ENCODE measurements around the gene VEZF1. TPM values are rescaled to one million over a fixed set of nuclear protein-coding genes. Genes with fewer than 3 reads are reported as not detected.

The VEZF1 gene
- total RNA-seq, 2 donors from 2014 or later, result 50.3 to 59.3 TPM

DNA sequence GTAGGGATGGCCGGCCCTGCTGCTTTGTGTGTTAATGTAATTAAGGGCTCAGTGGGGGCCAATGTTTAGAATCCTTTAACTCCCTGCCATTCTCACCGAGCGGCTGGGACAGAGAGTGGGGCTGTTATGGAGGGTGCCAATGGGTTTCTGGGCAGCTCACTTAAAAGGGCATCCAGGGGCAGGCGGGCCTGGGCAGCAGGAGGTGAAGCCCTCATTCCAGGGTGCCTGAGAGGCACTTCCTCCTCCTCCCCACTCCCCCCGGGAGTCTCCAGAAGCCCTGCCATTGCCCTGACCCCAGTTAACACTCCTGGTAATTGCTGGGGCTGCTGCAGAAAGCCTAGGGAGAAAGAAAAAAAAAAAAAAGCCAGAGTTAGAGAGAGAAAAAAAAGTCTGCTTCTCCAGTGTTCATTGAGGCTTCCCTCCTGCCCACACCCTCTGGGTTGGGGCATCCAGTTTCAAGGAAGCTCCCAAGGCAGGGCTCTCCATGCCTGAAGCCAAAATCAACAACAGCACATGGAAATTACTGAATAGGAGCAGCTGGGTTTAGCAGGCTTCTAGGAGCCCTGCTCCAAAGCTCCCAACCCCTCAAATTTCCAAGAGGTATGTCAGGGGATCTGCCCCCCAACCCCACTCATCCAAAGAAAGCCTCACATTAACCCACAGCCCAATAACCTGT, 60.9 kb downstream of the VEZF1 start:
- peaks cover 57% of the 10 kb centered on the region for H3K4me1 Mint-ChIP-seq
- no peaks in the 10 kb centered on the region for H3K9me3 ChIP-seq (ENCODE audit: control insufficient read depth, low read length)
- H3K27me3 ChIP-seq (ENCODE audit: control insufficient read depth, insufficient read depth, low read length, poor library complexity, severe bottlenecking), result no peaks in the 10 kb centered on the region
- H3K9me3 Mint-ChIP-seq, result no peaks in the 10 kb centered on the region
- H3K36me3 Mint-ChIP-seq (ENCODE audit: low read depth), result peaks cover 2% of the 10 kb centered on the region
- peak overlapping the region; percentile 48 for H3K4me3 ChIP-seq (ENCODE audit: low read length)
- H3K36me3 ChIP-seq (ENCODE audit: control insufficient read depth, insufficient read depth, low read length), result no peaks in the 10 kb centered on the region
- WGBS, 2 experiments (ENCODE audit: insufficient coverage in 1 of 2, insufficient read length in 1 of 2), result 0 to 2% methylated on average over 3 to 5 of the region's 5 CpGs
- peak overlapping the region; percentile 35 for H3K9ac ChIP-seq (ENCODE audit: extremely low read depth, low read length, poor library complexity, severe bottlenecking)
- DNase-seq, result peak; percentile 89
- H3K4me3 Mint-ChIP-seq, result peak overlapping the region; percentile 34
- peaks cover 15% of the 10 kb centered on the region for H3K4me1 ChIP-seq (ENCODE audit: control insufficient read depth, insufficient read depth, low read length)
- TF ChIP-seq, protein P1, sequence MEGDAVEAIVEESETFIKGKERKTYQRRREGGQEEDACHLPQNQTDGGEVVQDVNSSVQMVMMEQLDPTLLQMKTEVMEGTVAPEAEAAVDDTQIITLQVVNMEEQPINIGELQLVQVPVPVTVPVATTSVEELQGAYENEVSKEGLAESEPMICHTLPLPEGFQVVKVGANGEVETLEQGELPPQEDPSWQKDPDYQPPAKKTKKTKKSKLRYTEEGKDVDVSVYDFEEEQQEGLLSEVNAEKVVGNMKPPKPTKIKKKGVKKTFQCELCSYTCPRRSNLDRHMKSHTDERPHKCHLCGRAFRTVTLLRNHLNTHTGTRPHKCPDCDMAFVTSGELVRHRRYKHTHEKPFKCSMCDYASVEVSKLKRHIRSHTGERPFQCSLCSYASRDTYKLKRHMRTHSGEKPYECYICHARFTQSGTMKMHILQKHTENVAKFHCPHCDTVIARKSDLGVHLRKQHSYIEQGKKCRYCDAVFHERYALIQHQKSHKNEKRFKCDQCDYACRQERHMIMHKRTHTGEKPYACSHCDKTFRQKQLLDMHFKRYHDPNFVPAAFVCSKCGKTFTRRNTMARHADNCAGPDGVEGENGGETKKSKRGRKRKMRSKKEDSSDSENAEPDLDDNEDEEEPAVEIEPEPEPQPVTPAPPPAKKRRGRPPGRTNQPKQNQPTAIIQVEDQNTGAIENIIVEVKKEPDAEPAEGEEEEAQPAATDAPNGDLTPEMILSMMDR (conservative IDR thresholded peaks at IDR 0.05), result no peak
- peaks cover 17% of the 10 kb centered on the region for H3K27me3 Mint-ChIP-seq (ENCODE audit: insufficient read depth)
- peak overlapping the region; percentile 84 for H3K27ac ChIP-seq (ENCODE audit: low read depth, low read length)
- H3K27ac Mint-ChIP-seq, result peak overlapping the region; percentile 87

DNA sequence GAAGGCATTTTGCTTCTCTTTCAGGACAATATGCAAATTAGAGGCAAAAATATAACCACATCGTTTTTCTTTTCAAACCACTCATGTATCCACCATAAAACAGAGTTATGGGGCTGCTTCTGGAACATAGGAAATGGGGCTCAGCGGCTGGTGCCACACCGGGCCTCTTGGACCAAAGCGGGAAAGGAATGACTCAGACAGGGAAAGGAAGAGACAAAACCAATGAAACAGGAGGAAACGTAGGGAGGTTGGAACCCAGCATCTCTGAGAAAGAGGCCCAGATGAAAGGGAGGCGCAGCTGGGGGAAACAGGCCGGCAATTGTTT, 61.4 kb downstream of the VEZF1 start:
- no peaks in the 10 kb centered on the region for H3K27me3 ChIP-seq (ENCODE audit: control insufficient read depth, insufficient read depth, low read length, poor library complexity, severe bottlenecking)
- peaks cover 14% of the 10 kb centered on the region for H3K27me3 Mint-ChIP-seq (ENCODE audit: insufficient read depth)
- no peak overlapping the region for H3K4me3 ChIP-seq (ENCODE audit: low read length)
- H3K9me3 ChIP-seq (ENCODE audit: control insufficient read depth, low read length), result no peaks in the 10 kb centered on the region
- no peak for DNase-seq
- H3K4me3 Mint-ChIP-seq, result peak overlapping the region; percentile 34
- H3K27ac Mint-ChIP-seq, result peak overlapping the region; percentile 87
- peak overlapping the region; percentile 84 for H3K27ac ChIP-seq (ENCODE audit: low read depth, low read length)
- H3K36me3 Mint-ChIP-seq (ENCODE audit: low read depth), result peaks cover 2% of the 10 kb centered on the region
- TF ChIP-seq, protein P1 (conservative IDR thresholded peaks at IDR 0.05), result no peak
- peaks cover 15% of the 10 kb centered on the region for H3K4me1 ChIP-seq (ENCODE audit: control insufficient read depth, insufficient read depth, low read length)
- H3K9ac ChIP-seq (ENCODE audit: extremely low read depth, low read length, poor library complexity, severe bottlenecking), result no peak overlapping the region
- H3K36me3 ChIP-seq (ENCODE audit: control insufficient read depth, insufficient read depth, low read length), result no peaks in the 10 kb centered on the region
- peaks cover 57% of the 10 kb centered on the region for H3K4me1 Mint-ChIP-seq
- H3K9me3 Mint-ChIP-seq, result no peaks in the 10 kb centered on the region
- WGBS, 2 experiments (ENCODE audit: insufficient coverage in 1 of 2, insufficient read length in 1 of 2), result 26 to 31% methylated on average over 3 to 7 of the region's 7 CpGs

DNA sequence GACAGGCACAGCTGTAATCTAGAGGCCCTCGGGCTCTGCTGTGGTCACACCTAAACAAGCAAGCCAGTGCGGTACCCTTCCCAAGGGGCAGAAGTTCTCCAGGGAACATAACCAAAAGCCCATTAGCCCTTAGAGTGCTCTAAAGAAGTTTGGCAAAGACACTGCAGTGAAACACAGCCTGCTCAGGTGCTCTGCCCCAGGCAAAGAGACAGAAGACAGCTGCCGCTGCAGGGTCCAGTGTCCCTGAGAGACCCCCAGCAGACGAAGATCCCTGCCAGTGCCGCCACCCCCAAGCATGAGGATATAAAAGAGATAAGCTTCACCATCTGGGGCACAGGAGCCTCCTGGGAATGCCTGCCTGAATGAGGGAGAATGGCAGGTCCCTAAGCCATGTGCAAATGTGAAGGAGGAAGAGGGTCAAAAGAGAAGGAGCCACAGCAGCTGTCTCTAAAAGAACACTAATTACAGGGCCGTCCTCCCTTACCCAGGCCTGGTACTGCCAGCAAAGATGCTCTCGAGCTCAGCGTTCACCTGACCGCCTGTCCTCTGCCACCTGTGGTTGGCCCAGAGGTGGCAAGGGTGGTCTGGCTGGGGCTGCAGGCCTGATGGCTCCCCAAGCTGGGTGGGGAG, 62.6 kb downstream of the VEZF1 start:
- Mint-ChIP-seq H3K9me3 (no peaks in the 10 kb centered on the region), H3K4me1 (peaks cover 58% of the 10 kb centered on the region), H3K27me3 (ENCODE audit: insufficient read depth) (peaks cover 9% of the 10 kb centered on the region), H3K4me3 (no peak overlapping the region), H3K27ac (no peak overlapping the region), H3K36me3 (ENCODE audit: low read depth) (peaks cover 2% of the 10 kb centered on the region)
- Histone ChIP-seq H3K36me3 (ENCODE audit: control insufficient read depth, insufficient read depth, low read length) (no peaks in the 10 kb centered on the region), H3K4me1 (ENCODE audit: control insufficient read depth, insufficient read depth, low read length) (peaks cover 19% of the 10 kb centered on the region), H3K4me3 (ENCODE audit: low read length) (no peak overlapping the region), H3K9ac (ENCODE audit: extremely low read depth, low read length, poor library complexity, severe bottlenecking) (no peak overlapping the region), H3K27me3 (ENCODE audit: control insufficient read depth, insufficient read depth, low read length, poor library complexity, severe bottlenecking) (no peaks in the 10 kb centered on the region), H3K9me3 (ENCODE audit: control insufficient read depth, low read length) (no peaks in the 10 kb centered on the region), H3K27ac (ENCODE audit: low read depth, low read length) (peak overlapping the region; percentile 78)
- TF ChIP-seq, protein P1 (conservative IDR thresholded peaks at IDR 0.05), result no peak
- DNase-seq, result peak; percentile 71
- WGBS, 2 experiments (ENCODE audit: insufficient coverage in 1 of 2, insufficient read length in 1 of 2), result 87 to 88% methylated on average over 9 of the region's 9 CpGs

Data from endodermal cell (in vitro differentiated cells).